ENCODE data around the gene GTF2IRD1. TPM values are rescaled to one million over a fixed set of nuclear protein-coding genes. Genes with fewer than 3 reads are reported as not detected.
"Not testable (repeated sequence)": the region's sequence is repeated elsewhere in the genome, so short reads cannot be mapped to it uniquely, and the experiment has no call there.

The GTF2IRD1 gene, protein sequence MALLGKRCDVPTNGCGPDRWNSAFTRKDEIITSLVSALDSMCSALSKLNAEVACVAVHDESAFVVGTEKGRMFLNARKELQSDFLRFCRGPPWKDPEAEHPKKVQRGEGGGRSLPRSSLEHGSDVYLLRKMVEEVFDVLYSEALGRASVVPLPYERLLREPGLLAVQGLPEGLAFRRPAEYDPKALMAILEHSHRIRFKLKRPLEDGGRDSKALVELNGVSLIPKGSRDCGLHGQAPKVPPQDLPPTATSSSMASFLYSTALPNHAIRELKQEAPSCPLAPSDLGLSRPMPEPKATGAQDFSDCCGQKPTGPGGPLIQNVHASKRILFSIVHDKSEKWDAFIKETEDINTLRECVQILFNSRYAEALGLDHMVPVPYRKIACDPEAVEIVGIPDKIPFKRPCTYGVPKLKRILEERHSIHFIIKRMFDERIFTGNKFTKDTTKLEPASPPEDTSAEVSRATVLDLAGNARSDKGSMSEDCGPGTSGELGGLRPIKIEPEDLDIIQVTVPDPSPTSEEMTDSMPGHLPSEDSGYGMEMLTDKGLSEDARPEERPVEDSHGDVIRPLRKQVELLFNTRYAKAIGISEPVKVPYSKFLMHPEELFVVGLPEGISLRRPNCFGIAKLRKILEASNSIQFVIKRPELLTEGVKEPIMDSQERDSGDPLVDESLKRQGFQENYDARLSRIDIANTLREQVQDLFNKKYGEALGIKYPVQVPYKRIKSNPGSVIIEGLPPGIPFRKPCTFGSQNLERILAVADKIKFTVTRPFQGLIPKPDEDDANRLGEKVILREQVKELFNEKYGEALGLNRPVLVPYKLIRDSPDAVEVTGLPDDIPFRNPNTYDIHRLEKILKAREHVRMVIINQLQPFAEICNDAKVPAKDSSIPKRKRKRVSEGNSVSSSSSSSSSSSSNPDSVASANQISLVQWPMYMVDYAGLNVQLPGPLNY
- 49.1 TPM for total RNA-seq

DNA sequence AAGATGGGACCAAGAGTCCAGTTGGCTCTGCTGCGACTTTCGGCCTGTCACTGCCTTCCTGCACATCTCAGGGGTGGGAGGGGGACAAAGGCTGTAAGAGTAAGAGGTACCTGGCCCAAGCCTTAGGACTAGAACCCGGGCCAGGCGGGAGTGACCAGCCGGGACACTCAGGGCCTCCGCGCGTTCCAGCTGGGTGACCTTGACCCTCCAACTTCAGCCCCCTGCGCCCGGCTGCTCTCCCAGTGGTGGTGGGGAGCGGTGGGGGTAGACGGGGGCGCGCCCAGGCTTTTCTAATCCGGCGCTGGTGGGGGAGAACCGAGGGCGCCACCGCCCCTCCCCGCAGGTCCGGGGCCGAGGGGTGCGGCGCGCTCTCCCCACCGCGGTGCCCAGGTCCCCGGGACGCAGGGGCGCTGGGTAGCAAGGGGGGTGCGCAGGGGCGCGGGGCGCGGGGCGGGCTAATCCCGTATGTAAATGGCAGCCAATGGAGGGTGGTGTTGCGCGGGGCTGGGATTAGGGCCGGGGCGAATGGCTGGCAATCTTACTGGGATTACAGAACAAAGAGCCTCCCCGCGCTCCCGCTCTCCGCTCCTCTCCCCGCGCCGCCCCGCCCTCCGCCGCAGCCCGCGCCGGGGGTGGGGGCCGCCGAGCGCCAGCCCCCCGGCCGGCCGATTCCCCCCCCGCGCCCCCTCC is at the start of gene GTF2IRD1:
Gene GTF2IRD1, plus strand, starts transcription at position 585 of the 690 bp plus-strand sequence. CDS start 54,175 bp downstream, outside the sequence.
- peak; percentile 62 for ATAC-seq

DNA sequence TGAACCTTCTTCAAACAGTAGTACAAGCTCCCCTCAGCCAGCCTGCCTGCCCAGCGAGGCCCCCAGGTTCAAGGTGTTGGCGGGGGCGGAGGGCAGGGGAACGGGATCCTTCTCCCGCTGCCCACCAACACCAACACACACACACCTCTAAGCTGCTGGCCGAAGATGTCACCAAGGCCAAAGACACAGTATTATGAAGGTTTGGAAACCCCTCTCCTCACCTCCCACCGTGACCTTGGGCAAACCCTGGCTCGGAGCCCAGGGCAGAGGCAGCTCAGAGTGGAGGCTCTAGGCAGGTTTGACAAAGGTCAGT is 49.4 kb upstream of the GTF2IRD1 start:
- no peak for ATAC-seq

DNA sequence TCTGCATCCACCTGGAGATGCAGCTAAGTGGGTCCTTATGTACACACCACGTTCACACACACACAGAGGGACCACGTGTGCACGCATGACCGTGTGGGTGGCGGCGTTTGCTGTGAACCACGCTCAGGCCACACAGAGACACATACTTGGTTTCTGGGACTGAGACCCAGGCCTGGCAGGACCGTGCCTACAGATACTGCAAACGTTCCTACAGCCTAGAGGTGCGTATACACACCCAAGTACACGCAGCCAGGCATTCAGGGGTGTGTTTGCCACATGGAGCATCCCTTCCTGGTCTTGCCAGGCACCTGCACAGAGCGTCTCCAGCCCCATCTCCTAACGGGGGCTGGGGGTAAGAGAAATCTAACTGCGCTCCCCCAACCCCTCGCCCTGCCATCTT is 49.0 kb upstream of the GTF2IRD1 start:
- no peak for ATAC-seq

DNA sequence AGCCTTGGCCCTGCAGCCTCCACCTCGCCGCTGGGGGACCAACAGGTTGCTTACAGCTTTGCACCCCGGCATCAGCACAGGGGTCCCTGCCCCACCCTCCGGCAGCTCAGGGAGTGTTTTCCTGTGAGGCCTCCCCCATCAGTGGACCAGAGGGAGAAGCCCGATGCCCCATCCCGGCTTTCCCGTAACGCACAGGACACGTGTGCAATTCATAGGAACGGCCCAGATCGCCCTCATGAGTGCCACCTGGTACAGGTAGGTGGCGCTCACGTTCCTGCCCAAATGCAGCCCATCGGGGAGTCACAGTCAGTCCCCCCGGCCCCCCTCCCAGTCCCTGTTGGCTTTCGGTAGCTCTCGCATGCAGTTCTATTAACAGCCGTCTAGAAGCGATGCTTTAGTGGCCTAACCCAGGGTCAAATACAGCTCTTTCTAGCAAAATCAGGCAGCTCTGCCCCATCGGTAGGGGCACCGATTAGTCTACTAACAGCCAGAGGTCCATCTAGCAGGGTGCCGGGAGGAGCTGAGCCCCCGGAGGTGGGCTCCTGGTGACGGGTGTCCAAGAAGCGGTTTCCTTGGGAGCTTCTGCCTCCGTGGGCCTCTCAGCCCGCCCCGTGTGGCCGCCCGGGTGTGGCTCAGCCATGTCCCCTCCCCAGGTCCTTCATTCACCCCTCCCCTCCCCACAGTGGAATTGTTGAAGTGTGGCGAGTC is 48.4 kb upstream of the GTF2IRD1 start:
- peak; percentile 16 for ATAC-seq

DNA sequence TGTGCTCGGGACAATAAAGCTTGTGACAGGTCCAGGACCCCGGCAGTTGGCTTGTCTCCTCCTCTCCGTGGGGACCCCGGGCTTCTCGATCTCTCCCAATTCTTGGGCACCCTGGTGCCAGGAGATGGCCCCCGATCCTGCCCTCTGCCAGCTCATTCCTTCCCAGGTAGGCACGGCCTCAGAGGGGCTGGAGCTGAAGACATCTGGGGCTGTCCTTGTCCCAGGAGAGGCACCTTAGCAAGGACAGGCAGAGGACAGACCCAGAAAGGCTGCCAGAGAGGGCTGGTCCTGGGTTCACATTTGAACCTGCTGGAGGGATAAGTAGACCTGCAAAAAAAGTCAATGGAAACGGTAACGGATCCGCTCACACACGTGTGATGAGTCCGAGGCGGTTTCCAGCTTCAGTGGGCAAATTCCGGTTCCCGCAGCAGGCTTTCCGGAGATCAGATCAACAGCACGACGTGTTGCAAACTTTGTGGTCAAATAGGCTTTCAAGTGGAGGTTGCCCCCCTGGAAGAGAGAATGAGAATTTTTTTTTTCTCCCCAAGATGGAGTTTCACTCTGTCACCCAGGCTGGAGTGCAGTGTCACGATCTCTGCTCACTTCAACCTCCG is 47.7 kb upstream of the GTF2IRD1 start:
- ATAC-seq, result peak; percentile 6

DNA sequence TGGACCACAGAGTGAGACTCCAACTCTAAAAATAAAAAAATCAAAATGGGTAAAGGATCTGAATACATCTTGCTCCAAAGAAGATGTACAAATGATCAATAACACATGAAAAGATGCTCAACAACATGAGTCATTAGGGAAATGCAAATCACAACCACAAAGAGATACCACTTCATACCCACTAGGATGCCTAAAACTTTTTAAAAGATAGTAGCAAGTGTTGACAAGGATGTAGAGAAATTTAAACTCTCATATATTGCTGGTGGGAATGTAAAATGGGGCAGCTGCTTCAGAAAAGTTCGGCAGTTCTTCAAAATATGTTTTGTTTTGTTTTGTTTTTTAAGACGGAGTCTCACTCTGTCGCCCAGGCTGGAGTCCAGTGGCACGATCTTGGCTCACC is 45.7 kb upstream of the GTF2IRD1 start:
- ATAC-seq, result no peak

DNA sequence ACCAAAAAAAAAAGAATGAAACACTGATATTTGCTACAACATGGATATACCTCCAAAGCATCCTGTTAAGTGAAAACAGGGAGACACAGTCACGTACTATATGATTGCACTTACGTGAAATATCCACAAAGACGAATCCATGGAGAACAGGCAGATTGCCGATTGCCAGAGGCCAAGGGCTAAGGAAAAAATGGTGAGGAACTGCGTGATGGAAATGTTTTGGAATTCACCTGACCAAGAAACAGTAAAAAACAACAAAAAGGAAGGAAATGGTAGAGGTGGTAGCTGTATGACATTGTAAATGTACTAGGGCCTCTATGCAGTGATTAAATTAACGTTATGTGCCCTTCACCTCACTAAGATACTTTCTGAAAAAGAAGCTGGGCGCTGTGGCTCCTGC is 44.1 kb upstream of the GTF2IRD1 start:
- ATAC-seq, result no peak

DNA sequence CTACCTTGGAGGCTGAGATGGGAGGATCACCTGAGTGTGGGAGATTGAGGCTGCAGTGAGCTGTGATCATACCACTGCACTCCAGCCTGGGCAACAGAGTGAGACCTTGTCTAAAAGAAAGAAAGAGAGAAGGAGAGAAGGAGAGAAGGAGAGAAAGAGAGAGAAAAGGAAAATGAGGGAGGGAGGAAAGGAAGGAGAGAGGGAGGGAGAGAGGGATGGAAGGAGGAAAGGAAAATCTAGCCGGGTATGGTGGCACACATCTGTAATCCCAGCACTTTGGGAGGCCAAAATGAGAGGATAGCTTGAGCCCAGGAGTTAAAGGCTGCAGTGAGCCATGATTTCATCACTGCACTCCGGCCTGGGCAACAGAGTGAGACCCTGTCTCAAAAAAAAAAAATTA is 42.9 kb upstream of the GTF2IRD1 start:
- ATAC-seq, result no peak

DNA sequence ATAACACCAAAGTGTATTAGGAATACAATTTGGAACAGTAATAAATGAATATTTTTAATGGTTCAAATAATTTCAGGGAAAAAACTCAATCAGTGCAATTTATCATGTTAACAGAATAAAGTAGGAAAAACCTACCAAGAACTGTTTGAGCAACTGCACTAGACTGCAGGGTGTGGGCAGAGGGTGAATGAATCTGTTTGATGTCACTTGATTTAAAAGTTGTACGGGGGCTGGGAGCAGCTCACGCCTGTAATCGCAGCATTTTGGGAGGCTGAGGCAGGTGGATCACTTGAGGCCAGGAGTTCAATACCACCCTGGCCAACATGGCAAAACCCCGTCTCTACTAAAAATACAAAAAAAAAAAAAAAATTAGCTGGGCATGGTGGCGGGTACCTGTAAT is 42.1 kb upstream of the GTF2IRD1 start:
- not testable (repeated sequence) for ATAC-seq

DNA sequence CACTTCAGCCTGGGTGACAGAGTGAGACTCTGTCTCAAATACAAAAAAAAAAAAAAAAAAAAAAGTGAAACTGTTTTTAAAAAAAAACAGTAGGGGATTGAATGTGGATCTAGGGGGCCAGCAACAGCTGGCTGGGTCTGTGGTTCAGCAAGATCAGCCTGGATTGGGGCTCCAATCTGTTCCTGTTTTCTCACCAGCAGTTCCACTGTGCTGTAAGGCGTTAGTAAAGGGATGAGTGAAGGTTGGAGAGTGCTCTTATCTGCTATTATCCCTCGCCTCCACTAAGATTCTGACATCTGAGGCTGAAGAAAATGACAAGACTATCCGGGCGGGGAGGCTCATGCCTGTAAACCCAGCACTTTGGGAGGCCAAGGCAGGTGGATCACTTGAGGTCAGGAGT is 41.6 kb upstream of the GTF2IRD1 start:
- ATAC-seq, result peak; percentile 29

DNA sequence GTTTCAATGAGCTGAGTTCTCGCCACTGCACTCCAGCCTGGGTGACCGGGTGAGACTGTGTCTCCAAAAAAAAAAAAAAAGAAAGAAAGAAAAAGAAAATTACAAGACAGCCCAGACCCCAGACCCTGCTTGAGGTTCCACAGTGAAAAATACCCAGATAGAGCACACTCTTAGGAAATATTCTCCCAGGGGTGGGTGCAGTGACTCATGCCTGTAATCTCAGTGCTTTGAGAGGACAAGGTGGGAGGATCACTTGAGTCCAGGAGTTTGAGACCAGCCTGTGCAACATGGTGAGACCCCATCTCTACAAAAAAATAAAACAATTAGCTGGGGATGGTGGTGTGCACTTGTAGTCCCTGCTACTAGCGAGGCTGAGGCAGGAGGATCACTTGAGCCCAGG is 41.1 kb upstream of the GTF2IRD1 start:
- ATAC-seq, result no peak

DNA sequence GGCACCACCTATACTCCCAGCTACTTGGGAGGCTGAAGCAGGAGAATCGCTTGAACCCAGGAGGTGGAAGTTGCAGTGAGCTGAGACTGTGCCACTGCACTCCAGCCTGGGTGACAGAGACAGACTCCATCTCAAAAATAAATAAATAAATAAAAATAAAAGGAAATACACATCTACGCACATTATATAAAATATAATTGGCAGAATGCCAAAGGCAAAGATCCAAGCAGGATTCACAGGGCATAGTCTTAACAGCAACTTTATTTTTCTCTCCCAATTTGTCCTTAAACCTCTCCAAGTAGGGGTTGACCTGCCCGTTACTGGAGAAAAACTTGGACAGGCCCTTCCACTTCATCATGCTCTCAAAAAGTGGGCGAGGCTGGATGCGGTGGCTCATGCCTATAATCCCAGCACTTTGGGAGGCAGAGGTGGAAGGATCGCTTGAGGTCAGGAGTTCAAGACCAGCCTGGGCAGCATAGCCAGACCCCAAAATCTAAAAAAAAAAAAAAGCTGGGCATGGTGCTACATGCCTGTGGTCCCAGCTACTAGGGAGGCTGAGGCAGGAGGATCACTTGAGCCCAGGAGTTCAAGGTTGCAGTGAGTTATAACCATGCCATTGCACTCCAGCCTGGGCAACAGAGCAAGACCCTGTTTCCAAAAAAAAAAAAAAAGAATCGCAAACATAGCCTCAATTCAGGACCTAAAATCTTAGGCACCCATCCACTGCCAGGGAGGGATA is 38.9 kb upstream of the GTF2IRD1 start:
- not testable (repeated sequence) for ATAC-seq

DNA sequence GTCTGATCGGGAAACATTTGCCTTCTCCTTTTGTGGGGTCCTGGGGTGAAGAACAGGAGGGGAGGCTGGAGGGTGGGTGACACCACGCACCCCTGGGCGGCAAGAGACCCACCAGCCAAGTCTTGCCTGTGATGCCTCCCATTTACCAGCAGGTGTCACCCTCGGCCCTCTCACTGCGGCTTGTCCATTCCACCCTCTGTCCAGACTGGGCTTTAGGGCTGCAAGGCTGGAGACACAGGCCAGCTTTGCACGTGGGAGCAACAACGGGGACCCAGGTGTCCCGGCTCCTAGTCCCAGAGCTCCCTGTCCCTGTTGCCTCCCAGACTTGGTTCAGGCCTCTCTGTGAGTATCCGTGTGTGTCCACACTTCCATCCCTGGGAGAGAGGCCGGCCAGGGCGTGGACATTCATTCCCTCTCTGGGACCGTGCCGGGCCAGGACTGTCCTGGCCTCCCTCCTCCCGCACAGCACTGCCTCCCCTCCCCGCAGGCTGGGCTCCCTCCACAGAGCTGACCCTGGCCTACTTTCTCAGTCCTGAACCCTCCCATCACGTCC is 36.2 kb upstream of the GTF2IRD1 start:
- ATAC-seq, result peak; percentile 88

DNA sequence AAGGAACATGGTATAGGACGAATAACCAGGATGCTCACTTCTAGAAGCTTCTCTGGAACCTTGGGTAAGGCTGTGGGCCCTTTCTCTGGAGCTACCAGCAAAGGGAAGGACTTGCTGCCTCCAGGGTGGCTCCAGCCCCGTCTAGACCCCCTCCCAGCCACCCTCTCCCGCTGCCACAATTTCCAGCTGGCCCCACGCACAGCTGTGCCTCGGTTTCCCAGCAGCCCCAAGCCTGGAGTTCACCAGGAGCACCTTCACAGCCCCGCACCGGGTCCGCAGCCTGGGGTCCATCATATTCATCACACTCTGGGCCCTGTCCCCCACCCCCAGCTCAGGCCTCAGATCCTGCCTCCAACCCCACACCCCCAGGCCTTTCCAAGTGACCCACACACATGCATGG is 35.6 kb upstream of the GTF2IRD1 start:
- ATAC-seq, result peak; percentile 20

DNA sequence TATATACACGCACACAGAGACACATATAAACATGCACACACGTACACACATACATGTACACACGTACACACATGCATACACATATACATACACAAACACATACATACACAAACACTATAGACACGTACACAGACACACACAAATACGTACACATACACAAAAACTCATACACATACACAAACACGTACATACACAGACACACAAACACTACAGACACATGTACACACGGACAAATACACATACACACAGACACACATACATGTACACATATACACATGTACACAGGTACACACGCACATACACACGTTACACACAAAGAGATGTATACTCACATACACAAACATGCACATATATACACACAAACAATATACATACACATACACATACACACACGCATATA is 35.2 kb upstream of the GTF2IRD1 start:
- ATAC-seq, result no peak

DNA sequence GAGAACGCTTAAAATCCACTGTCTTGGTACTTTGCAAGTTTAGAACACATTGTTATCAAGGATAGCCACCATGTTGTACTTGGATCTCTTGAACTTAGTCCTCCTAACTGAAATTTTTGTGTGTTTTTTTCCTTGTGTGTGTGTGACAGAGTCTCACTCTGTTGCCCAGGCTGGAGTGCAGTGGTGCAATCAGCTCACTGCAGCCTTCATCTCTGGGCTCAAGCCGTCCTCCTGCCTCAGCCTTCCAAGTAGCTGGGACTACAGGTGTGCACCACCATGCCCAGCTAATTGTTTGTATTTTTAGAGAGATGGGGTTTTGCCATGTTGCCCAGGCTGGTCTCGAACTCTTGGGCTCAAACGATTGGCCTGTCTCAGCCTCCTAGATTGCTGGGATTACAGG is 34.5 kb upstream of the GTF2IRD1 start:
- not testable (repeated sequence) for ATAC-seq

DNA sequence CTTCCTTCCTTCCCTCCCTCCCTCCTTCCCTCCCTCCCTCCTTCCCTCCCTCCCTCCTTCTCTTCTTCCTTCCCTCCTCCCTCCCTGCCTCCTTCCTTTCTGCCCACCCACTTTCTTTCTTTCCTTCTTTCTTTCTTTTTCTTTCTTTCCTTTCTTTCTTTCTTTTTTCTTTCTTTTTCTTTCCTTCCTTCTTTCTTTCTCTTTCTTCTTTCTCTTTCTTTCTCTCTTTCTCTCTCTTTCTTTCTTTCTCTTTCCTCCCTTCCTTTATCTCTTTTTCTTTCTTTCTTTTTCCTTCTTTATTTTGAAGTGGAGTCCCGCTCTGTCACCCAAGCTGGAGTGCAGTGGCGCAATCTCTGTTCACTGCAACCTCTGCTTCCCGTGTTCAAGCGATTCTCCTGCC is 33.7 kb upstream of the GTF2IRD1 start:
- ATAC-seq, result no peak

DNA sequence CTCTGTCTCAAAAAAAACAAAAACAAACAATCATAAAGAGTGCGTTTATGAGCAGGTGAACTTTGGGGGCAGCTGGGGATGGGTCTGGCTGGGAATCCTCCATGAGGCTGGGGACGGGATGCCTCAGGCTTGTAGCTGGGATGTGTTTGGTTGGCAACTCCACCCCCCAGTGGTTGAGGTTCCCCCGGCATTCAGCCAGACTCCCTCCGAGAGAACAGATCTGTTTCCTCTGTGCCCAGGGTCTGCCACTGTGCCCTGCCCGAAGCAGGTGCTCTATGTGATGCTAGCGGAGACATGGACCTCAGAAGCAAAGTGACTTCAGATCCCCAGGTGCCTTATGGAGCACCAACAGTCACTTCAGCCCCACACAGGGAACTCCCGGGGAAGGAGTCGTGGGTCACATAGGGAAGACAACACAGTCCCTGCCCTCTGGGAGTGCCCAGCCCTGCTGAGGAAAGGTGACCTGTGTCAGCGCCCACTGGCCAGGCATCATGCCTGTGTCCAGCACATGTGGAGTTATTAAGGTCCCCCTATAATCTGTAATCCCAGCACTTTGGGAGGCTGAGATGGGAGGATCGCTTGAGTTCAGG is 29.3 kb upstream of the GTF2IRD1 start:
- no peak for ATAC-seq

DNA sequence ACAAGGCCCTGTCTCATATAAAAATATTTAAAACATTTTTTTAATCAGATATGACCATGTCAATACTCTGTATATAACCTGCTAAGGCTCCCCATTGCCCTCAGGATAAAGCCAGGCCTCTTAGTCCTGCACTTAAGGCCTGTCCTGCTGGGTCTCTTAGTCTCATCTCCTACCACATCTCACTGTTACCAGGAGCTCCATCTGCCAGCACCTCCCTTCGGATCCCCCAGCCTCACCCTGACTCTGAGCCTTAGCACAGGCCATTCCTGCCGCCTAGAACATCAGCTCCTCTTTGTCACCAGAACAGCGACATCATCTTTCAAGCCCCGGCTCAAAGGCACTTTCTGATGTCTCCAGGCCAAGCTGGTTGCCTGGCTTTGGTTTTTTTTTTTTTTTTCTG is 25.7 kb upstream of the GTF2IRD1 start:
- ATAC-seq, result no peak

DNA sequence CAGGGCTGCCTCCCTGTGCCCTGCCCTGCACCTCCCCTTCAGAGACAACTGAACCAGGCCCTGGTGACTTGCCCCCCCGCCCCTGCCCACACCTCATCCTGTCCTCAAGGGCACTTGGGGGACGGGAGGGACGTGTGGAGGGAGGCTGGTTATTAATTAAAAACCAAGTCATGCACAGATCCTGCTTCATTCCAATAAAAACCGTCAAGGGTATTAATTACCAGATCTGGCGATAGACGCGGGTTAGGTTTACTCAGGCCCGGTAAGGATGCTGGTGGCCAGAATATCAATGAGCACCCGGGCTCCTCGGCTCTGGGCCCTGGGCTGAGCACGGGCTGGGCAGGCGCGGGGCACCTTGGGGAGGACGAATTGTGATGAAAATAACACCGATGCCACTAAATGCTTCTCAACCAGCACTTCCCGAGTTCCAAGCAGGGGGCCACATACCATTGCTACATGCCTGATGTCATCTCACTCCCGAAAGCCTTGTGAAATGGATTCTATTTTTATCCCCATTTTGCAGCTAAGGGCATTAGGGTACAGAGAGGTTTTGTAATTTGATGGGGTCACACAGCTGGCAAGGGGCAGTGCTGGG is 24.5 kb upstream of the GTF2IRD1 start:
- ATAC-seq, result no peak
